ENCODE results near the gene DOCK2.

DOCK2 gene

DNA sequence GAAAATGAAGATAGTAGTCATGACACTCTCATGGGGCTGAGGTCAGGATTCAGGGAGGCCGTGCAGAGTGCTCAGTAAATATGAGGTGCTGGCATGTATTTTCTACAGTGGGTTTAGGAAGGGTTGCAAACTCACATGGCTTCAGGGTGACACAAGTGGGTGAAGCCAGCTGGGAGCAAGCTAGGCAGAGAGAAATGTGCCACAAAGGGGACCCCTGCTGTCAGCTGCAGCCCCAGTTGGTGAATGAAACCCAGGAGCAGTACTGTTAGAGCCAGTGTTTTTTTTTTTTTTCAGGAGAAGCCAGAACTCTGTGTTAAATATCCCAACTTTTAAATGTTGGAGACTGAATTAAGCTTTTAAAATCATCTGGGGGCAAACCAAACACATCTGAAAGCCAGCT is 267.9 kb downstream of the DOCK2 start:
- no peak for DNase-seq (ENCODE audit: low read depth)

DNA sequence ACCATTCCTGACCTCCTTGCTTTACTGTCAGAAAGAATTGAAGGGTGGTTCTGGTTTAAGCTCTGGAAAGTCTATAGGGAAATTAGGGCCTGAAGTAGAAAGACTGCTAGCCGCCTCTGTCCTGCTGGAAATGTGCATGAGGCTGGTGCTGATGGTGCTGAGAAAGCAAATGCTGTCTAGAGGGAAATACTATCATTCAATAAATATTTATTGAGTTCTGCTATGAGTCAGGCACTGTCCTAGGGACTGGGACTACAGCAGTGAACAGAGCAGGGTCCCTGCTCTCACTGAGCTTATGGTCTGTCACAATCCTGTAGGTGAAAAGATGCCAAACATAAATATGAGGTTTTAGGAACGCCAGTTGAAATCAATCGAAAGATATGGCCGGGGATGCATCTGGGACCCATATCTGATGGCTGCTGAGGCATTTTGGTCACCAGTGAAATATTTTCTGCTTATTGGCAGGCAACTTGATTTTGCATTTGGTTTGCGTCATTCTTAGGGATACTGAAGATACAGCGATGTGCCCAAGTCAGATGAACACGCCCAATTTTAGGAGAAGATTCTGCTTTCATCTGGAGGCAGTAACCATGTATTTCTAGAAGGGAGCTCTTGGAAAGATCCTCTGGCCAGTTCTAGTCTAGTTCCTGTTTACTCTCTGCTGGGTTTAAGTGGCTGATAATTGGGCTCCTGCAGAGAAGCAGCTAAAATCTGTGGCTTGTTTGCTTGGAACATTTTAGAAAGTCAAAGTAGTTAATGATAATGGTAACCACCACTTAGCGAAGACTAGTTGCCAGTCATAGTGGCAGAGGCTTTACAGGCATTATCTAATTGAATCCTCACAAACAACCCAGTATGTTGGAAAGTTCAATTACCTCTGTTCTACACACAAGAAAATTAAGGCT is 269.9 kb downstream of the DOCK2 start:
- DNase-seq (ENCODE audit: low read depth): peak; percentile 48

DNA sequence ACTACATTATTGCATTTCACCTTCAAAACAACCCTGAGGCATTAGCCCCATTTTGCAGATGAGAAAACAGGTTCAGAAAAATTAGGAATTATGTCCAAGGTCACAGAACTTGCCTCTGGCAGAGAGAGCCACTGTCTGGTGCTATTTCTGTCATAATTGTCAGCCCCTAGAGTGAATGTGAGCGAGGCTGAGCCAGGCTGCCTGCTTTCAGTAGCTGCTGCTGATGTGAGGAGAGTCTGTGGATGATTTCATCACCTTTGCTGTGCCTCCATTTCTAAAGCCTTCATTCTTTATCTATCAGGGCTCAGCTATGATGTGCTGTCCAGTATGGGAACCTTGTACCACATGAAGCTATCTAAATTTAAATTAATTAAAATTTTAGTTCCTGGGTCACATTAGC is 271.8 kb downstream of the DOCK2 start:
- DNase-seq (ENCODE audit: low read depth): no peak

DNA sequence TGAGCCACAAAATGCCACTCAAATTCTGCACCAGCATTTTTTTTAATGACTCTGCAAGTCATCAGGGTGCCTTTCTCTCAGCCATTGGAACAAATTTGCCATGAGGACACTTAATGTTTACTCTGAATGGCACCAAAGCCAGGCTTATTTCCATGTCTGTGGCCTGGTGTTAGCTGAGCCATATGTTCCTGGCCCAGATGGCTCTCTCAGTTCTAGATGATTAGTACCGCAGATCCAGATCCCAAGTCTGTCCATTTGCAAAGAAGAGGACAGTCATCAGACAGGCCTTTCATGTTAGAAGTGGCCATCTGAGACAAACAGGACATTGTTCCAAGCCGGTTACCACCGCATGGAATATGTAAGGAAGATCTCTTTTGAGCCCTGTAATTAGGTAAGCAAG is 272.9 kb downstream of the DOCK2 start:
- no peak for DNase-seq (ENCODE audit: low read depth)

DNA sequence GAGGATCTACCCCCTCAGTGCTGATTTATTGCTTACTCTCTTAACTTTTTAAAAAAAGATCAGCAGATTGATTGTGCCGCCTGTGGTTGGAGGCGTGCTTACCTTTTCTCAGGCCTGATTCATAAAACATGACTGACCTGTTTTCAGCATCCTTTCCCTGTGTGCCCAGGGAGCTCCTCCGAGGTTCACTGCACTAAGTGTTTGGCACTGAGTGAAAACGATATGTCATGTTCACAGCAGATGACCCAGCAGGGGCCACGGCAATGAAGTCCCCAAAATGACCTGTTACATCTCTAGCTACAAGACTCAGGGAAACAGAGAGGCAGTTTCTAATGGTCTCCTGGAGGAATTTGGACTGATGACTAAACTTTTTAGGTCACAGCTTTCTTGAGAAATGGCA is 273.3 kb downstream of the DOCK2 start:
- DNase-seq (ENCODE audit: low read depth): no peak

DNA sequence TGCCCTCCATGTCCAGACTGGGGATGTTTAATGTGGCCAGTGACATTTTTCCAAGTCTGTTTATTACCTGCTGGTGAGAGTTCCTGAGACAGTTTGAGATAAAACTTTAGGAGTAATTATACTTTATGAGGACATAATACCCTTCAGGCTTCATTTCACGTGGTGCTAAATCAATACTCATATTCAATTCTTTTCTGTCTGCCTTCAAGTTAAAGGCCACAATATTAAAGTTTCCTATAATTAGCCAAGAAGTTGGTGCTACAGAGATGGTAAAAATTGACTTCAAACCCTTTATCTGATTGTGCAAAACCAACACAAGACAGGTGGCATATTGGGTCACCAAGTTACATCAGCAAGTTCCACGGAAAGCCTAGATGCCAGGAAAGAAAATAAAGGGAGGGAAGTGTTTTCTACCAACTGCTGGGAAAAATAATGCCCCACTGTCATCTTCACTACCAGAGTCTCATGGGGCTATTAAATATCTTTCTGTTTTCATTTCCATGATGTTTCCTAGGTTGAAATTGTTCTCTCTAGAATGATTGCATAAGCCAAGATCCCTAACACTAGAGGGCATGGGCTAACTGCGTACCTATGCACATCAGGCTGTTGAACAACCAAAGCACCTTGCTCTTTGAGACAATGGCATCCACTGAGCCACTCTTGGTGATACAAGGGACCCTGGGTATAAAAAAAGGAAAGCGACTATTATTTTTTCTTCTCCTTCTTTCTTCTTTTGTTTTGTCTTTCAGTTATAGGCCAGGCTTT is 274.6 kb downstream of the DOCK2 start:
- DNase-seq (ENCODE audit: low read depth): no peak

DNA sequence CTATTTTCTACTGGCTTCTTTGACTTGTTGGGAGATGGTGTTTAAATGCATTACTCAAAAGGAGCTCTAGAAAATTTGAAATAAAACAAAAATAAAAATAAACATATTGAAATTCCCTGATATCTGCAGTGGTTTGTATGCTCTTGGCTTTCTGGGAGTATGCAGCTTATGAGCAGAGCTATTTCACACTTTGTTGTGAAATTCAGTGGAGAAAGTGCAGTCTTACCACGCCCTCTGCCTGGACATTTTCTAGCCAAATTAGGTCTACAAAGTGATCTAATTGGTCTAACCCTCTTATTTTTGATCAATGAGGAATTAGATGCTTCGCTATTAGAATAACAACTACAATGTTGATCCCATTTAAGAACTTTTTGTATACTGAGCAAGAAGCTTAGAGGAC is 276.4 kb downstream of the DOCK2 start:
- DNase-seq (ENCODE audit: low read depth): no peak

DNA sequence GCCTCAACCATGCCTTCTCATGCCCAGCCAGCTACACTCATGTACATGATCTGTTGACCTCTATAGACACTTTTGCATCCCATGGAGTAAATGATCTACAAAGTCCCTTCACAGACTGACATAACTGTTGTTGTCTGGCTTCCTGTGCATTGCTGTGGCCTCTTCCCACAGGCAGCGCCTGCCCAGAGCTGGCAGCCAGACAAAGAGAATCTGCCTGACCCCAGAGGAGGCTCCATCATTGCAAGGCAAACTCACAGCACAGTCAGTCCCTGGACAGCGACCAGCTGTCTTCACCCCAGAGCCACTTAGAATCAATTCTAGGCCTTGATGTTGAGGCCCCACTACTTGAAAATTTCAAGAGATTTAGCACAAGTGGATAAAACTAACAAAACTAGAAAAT is 277.7 kb downstream of the DOCK2 start:
- peak; percentile 34 for DNase-seq (ENCODE audit: low read depth)

DNA sequence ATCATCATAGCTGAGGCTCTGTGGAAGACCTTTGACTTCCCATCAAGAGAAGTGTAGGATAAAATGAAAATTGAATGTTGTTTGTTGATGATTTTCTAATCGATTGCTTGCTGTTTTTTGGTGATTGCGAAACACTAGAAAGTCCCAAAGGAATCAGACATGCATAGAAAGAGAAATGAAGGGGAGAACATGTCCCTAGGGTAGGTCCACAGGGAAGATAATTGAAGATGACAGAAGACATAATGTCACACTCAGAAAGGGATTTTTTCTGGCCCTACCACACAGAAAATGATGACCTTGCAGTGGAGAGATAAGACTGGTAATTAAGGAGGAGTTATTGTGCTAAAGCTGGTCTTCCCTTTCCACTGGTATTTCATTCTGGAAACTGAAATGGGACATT is 280.4 kb downstream of the DOCK2 start:
- no peak for DNase-seq (ENCODE audit: low read depth)

DNA sequence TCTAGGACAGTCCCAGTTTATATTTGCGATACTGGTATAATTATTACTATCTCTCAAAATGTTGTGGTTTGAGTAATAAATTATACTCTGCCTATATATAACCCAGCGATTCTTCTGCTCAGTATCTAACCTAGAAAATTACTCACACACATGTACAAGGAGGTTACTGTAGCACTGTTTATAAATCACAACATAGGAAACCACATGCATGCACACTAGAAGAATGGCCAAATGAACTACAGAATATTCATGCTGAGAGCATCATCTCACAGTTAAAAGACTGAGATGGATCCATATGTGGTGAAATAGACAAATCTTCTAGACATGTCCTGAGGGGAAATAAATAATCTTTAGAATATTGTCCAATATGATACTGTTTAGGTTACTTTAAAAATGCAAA is 281.2 kb downstream of the DOCK2 start:
- no peak for DNase-seq (ENCODE audit: low read depth)

DNA sequence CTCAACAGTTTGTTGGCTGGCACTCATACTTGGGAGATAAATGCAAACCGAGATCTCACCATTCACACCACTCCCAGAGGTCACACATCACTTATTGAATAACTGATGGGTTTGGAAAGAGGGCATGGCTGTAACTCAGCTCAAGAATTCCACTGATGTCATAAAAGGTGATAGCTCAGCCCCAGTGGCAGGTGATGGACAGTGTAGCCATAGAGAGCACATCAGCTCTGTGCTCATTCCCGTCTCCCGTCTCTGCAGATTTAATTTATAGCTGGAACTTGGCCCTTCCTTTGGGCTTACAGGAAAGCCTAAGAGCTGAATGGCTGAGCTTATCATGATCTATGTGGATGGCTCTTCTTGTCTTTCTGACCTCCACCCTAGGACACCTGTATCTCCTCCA is 283.4 kb downstream of the DOCK2 start:
- DNase-seq (ENCODE audit: low read depth): no peak

DNA sequence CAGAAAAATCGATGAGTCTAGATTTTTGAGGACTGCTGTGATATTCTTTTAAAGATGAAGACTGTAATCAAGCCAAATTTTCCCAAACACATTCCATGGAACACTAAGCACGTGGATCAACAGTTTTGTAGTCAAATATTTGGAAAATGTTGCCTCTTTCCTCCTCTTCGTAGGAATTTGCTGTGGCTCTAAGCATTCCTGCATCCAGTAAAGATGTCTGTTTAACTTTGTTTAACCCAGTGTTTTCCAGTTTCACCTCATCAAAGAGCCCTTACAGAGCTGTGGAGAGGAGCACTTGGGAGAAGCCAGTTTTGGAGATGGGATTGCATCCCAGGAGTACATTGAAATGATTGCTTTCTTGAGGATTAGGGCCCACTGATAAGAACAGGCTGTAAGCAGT is 284.3 kb downstream of the DOCK2 start:
- no peak for DNase-seq (ENCODE audit: low read depth)

DNA sequence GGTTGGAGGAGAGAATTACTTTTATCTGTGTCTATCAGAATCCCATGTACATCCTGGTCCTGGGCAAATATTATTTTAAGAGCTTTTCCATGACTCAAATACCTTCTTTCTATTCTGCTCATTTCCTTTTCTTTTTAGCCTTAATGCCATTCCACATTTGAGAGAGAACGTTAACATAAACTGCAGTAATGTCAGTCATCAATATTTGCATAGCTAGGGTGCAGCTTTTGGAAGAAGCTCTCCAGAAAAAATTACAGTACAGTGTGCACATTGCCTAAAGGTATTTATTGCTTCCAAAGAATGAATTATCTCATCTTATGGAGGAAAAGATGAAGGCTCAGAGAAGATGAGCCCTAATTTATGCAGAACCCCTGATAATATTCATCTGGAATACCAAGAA is 284.9 kb downstream of the DOCK2 start:
- DNase-seq (ENCODE audit: low read depth): no peak

DNA sequence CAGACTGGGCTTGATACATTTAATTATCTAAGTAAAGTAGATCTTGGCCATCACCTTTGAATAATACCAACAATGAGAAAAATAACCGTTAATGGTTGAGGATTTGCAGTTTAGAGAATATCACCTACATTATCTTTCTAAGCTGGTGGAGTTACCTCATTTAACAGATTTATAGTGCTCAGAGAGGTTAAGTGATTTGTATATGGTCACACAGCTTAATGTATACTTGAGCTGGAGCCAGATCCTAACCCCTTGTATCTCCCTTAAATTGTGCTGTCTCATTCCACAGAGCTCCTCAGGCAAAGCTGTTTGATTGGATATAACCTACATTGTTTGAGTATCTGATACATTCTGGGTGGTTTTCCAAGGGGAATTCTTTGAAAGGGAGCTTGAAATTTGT is 285.4 kb downstream of the DOCK2 start:
- no peak for DNase-seq (ENCODE audit: low read depth)

DNA sequence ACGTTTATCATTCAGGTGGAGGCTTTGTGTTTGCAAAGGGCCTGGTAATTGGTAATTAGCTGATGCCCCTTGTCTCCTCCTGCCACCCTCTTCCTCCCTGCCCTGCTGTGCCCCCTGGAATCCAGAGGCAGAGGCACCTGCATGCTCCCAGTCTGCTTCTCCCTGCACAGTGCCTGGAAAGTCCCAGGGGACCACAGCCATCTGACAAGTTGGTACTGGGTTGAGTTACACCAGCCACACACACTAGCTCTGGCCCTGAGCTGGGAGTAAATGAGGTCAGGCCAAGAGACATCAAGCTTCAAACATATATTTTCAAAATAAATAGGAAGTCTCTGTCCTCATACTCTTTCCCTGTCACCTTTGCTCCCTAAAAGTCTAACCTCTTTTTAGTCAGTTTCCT is 286.9 kb downstream of the DOCK2 start:
- DNase-seq (ENCODE audit: low read depth): no peak

DNA sequence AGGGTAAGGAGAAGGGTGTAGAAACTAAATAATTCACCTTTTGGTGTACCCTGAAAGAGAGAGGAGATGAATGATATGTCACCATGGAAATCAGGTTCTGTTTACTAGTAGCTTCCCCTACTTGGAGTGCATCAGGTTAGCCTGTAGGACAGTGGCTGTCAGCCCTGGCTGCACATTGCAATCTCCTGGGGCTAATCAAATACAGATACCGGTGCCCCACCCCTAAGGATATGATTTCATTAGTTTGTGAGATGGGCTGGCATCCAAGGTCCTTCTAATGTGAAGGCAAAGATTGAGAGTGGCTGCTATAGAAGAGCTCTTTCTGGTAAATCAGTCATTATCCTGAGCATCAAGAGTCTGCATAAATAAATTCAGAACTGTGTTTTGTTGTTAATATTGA is 296.1 kb downstream of the DOCK2 start:
- DNase-seq (ENCODE audit: low read depth): no peak

DNA sequence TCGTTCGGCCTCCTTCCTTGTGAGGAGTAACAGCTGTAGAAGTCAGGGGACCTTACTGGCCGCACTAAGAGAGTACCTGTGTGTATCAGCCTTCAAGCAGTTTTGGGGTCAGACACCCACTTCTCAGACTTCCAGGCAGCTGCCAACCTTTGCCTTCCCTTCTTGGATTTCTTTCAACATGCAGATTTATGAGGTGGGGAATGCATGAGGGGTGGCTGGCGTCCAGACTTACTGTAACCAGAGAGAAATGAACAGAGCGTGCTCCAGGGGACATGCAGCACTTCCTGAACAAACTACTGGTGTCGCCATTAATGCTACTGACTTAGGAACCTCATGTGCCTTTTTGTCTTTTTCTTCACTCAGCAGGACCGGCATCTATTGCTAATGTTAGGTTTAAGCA is 296.5 kb downstream of the DOCK2 start:
- no peak for DNase-seq (ENCODE audit: low read depth)

DNA sequence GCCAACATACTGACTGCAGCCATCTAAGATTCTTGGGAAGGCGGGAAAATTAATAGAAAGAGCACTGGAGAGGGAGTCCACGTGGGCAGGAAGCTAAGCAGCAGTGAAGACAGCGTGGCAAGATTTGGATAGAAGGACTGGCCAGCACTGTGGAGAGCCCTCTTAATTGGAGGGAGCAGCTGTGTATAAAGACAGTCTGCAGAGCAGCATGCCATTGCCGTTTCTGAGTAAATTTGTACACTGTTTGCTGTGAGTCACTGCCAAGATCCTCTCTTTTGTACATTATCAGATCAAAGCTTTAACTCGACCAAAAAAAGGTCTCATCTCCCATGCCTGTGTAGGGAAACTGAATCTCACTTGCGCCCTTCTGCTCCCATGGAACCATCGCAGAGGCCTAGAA is 297.9 kb downstream of the DOCK2 start:
- DNase-seq (ENCODE audit: low read depth): no peak

DNA sequence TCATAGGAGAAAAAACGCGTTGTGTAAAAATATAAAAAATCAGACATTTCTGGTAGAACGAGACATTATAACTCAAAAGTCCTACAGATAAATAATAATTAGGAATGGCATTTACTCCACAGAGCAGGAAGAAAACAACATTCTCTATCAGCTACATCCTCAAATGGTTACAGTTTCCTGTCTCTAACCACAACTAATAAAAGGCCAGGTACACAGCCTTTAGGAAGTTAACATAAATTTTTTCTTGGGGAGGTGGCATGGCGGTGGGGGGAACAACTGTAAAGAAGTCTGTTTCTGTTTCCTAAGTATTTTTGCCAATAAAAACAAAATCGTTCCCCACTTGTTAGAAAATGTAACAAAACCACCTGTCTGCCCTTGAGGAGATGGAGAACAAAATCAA is 298.7 kb downstream of the DOCK2 start:
- DNase-seq (ENCODE audit: low read depth): no peak

DNA sequence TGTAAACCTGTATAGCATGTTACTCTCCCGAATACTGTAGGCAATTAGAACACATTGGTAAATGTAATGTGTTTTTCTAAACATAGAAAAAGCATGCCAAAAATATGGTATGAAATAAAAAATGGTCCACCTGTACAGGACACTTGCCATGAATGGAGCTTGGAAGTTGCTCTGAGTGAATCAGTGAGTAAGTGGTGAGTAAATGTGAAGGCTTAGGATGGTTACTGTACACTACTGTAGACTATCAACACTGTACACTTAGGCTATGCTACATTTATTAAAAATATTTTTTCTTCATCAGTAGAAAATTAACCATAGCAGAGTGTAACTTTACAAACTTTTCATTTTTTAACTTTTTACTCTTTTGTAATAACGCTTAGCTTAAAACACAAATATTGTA is 301.4 kb downstream of the DOCK2 start:
- no peak for DNase-seq (ENCODE audit: low read depth)

DNA sequence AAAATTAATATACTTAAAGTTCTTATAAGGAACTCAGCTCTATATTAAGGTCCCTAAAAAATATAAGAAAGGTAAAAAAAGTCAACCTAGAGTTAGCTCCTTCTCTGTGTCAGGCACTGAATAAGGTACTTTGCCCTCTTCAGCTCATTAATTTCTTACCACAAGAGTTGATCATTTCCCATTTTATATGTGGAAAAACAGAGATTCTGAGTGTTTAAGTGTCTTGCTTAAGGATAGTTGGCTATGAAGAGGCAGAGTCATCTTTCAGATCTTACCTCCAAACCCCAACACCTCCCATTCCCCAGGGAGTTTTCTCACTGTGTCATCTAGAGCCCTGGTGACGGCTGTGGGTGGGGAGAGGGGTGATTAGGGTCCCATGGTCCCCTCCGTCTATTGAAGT is 302.7 kb downstream of the DOCK2 start:
- DNase-seq (ENCODE audit: low read depth): no peak

DNA sequence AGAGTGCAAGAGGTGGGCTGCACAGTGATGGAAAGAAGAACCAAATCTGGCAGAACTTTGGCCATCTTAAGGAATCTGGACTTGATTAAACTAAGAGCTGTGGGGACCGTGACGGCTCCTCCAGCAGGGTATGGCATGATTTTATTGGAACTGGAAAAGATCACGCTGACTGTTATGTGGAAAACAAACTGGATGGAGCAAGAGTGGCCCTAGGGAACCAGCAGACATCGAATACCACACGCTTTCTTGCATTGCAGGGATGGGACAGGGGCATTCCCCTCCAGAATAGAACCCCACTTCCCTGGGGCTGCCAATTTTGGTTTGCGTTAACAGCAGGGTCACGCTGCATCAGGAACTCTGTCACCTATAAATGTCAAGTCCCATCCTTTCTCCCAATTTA is 304.5 kb downstream of the DOCK2 start:
- no peak for DNase-seq (ENCODE audit: low read depth)

DNA sequence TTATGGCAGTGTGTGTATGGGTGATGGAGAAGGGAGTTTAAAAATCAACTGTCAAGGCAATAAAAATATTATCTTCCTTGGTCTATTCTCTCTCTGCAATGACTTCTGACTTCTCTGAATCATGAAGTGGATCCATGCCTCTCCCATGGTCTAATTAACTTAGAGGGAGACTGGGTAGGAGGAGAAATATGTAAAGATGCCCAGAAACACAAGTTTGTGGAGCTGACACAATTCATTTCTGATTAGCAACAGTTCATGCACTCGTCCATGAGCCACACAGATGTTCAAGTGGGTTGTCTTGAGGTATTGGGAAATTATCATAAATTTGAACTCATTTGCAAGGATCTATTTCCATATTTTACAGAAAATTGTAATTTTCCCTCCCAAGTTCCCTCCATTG is 305.1 kb downstream of the DOCK2 start:
- DNase-seq (ENCODE audit: low read depth): peak; percentile 57

DNA sequence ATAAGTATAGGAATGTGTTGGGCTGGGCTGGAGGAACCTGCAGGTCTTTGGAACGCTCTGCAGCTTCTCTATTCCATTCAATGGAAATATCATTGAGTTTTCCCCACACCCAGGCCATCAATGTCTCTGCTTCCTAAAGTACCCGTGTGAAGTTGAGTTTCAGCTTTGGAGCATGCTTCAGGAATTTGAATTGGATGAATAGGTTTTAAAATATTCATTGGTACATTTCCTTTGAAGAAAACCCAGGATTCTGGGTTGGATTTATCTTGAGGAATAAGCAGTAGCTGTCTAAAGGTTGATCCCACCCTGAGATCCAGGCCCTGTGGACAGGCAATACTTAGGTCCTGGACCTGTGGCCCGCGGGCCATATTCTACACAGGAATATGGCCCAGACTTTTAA is 306.0 kb downstream of the DOCK2 start:
- no peak for DNase-seq (ENCODE audit: low read depth)

Data from GM04504 (cell line).